ENCODE data around the gene PLXND1. TPM values are rescaled to one million over a fixed set of nuclear protein-coding genes. Genes with fewer than 3 reads are reported as not detected.
A peak's percentile ranks its signal among the peaks of the same experiment; 100 is the strongest.

Gene PLXND1
- total RNA-seq (74.4 and 89.8 TPM in 2 replicates), polyA plus RNA-seq (2.4 and 3.3 TPM in 2 replicates), polyA minus RNA-seq (4.1 and 5.0 TPM in 2 replicates)
- total RNA-seq (2013) = 3.8 TPM

- ATAC-seq (ENCODE audit: low read depth) (peak; percentile 78), DNase-seq (peak; percentile 57)
- H3K4me1 ChIP-seq (ENCODE audit: control insufficient read depth in 2 of 2, insufficient read depth in 2 of 2, low read length in 2 of 2) = peaks cover 16 to 19% of the 10 kb centered on the region in 2 donors
- H3K4me2 ChIP-seq (replicated peaks; ENCODE audit: low read depth, low read length, poor library complexity, severe bottlenecking) = peak within 1 kb of the TSS; percentile 90
- Mint-ChIP-seq H3K4me3 (peak within 1 kb of the TSS; percentile 95), H3K27me3 (peaks cover 20% of the 10 kb centered on the region), H3K4me1 (peaks cover 18% of the 10 kb centered on the region), H3K9me3 (ENCODE audit: insufficient read depth) (no peaks in the 10 kb centered on the region), H3K27ac (peak within 1 kb of the TSS; percentile 89)
- H3K9me3 ChIP-seq (ENCODE audit: control extremely low read depth in 1 of 3, control insufficient read depth in 2 of 3, insufficient read depth in 1 of 3, low read length in 2 of 3) = peaks cover 0 to 6% (median 0%) of the 10 kb centered on the region in 3 donors
- 3% methylated on average over 74 of the region's 96 CpGs for WGBS (ENCODE audit: insufficient coverage)
- no peaks in the 10 kb centered on the region for H4K20me1 ChIP-seq (ENCODE audit: control insufficient read depth, insufficient read depth, low read length, poor library complexity, severe bottlenecking)
- H3K36me3 ChIP-seq (replicated peaks in 1 of 2; ENCODE audit: control extremely low read depth in 1 of 2, control insufficient read depth in 1 of 2, extremely low read depth in 1 of 2, insufficient read depth in 2 of 2, low read length in 1 of 2) = no peaks in the 10 kb centered on the region
- no peak within 1 kb of the TSS for H3K27ac ChIP-seq (ENCODE audit: low read length in 2 of 2)
- peaks cover 0 to 37% (median 14%) of the 10 kb centered on the region in 4 experiments for H3K27me3 ChIP-seq (replicated peaks in 1 of 4; ENCODE audit: control extremely low read depth in 1 of 4, control insufficient read depth in 3 of 4, insufficient read depth in 4 of 4, low read length in 3 of 4)
- peak within 1 kb of the TSS; percentile 54 for H3K9ac ChIP-seq (ENCODE audit: low read length)
- ChIA-PET POLR2A (interaction anchor here (2.1 to 4.1 kb wide), 2 partner anchors 14 to 30 kb away, joined by 7 to 55 read pairs; no protein-coding TSS in a partner anchor), CTCF (interaction anchor here (1.9 kb wide), 2 partner anchors 29 to 116 kb away, joined by 18 to 20 read pairs; no protein-coding TSS in a partner anchor)
- peak within 1 kb of the TSS; percentile 83 for H2AFZ ChIP-seq (ENCODE audit: insufficient read depth, low read depth, low read length, poor library complexity, severe bottlenecking)
- H3K4me3 ChIP-seq (ENCODE audit: control extremely low read depth in 1 of 5, extremely low read depth in 1 of 5, insufficient read depth in 1 of 5, low read depth in 2 of 5, low read length in 4 of 5) = peak within 1 kb of the TSS in 4 of 5 experiments; percentile 48 to 55 (median 53)
- no peak for TF ChIP-seq EZH2 (IDR thresholded peaks at IDR 0.05; ENCODE audit: borderline replicate concordance, insufficient read depth, low read depth, low read length, poor library complexity, severe bottlenecking)
- TF ChIP-seq CTCF (IDR thresholded peaks at IDR 0.05) = no peak
- H3K79me2 ChIP-seq (ENCODE audit: control insufficient read depth, insufficient read depth, low read length) = no peaks in the 10 kb centered on the region
- intact Hi-C loops (cut with micrococcal nuclease) = loop anchor here (2.0 to 5.0 kb wide), 2 partner anchors 20 to 165 kb away; partner anchors contain the start of gene IFT122
Observed at GRCh38 chr3:129606636-129607390, at the start of gene PLXND1. Gene PLXND1 (minus strand): TSS chr3:129606676. CDS start chr3:129606639, 37 bp downstream.

GRCh38 chr3:129655291-129655700, 48.8 kb upstream of the PLXND1 start:
- H3K27ac Mint-ChIP-seq = no peak overlapping the region
- Histone ChIP-seq H3K4me2 (replicated peaks; ENCODE audit: low read depth, low read length, poor library complexity, severe bottlenecking) (no peak overlapping the region), H3K36me3 (replicated peaks in 1 of 2; ENCODE audit: control extremely low read depth in 1 of 2, control insufficient read depth in 1 of 2, extremely low read depth in 1 of 2, insufficient read depth in 2 of 2, low read length in 1 of 2) (peaks cover 0 to 14% of the 10 kb centered on the region in 2 experiments), H2AFZ (ENCODE audit: insufficient read depth, low read depth, low read length, poor library complexity, severe bottlenecking) (no peak overlapping the region), H4K20me1 (ENCODE audit: control insufficient read depth, insufficient read depth, low read length, poor library complexity, severe bottlenecking) (peaks cover 8% of the 10 kb centered on the region), H3K79me2 (ENCODE audit: control insufficient read depth, insufficient read depth, low read length) (no peaks in the 10 kb centered on the region), H3K27ac (ENCODE audit: low read length in 2 of 2) (no peak overlapping the region), H3K9ac (ENCODE audit: low read length) (no peak overlapping the region), H3K4me1 (ENCODE audit: control insufficient read depth in 2 of 2, insufficient read depth in 2 of 2, low read length in 2 of 2) (no peaks in the 10 kb centered on the region), H3K4me3 (ENCODE audit: control extremely low read depth in 1 of 5, extremely low read depth in 1 of 5, insufficient read depth in 1 of 5, low read depth in 2 of 5, low read length in 4 of 5) (no peak overlapping the region), H3K9me3 (ENCODE audit: control extremely low read depth in 1 of 3, control insufficient read depth in 2 of 3, insufficient read depth in 1 of 3, low read length in 2 of 3) (no peaks in the 10 kb centered on the region), H3K27me3 (replicated peaks in 1 of 4; ENCODE audit: control extremely low read depth in 1 of 4, control insufficient read depth in 3 of 4, insufficient read depth in 4 of 4, low read length in 3 of 4) (no peaks in the 10 kb centered on the region)
- intact Hi-C loops (cut with micrococcal nuclease) = no loop called here
- 100% methylated on average over 2 of the region's 4 CpGs for WGBS (ENCODE audit: insufficient coverage)
- H3K4me1 Mint-ChIP-seq = peaks cover 2% of the 10 kb centered on the region
- no peak for TF ChIP-seq EZH2 (IDR thresholded peaks at IDR 0.05; ENCODE audit: borderline replicate concordance, insufficient read depth, low read depth, low read length, poor library complexity, severe bottlenecking)
- TF ChIP-seq CTCF (IDR thresholded peaks at IDR 0.05) = no peak
- no peak for DNase-seq
- ATAC-seq (ENCODE audit: low read depth) = no peak
- no peaks in the 10 kb centered on the region for H3K9me3 Mint-ChIP-seq (ENCODE audit: insufficient read depth)
- POLR2A ChIA-PET = no interaction called here
- CTCF ChIA-PET = interaction anchor here (0.5 to 2.2 kb wide), 5 partner anchors 27 to 255 kb away, joined by 3 to 10 read pairs (median 8); no protein-coding TSS in a partner anchor
- H3K27me3 Mint-ChIP-seq = no peaks in the 10 kb centered on the region
- no peak overlapping the region for H3K4me3 Mint-ChIP-seq
